Gastroesophageal sphincter (tissue), 3 donors: ENCODE data around the gene HOXB2.

Experiments used
- POLR2A ChIP-seq, 2 donors: fragments of 450-650 bp; IDR thresholded peaks; one replicate each; pipeline ENCODE4 v1.6.1; 2017; ENCODE audit warnings: antibody characterized with exemption in 2 of 2, mild to moderate bottlenecking in 2 of 2, moderate library complexity in 1 of 2
- TF ChIP-seq, protein P1 (sequence below), 4 experiments: fragments of 200-600 bp in 2 of 4; fragments of 450-650 bp in 2 of 4; sonication (generic) in 1 of 4; IDR thresholded peaks; one replicate each; pipeline ENCODE4 v1.5.1; 2017 to 2019; ENCODE audit warnings: antibody characterized with exemption in 4 of 4, mild to moderate bottlenecking in 2 of 4, moderate library complexity in 2 of 4

DNA sequence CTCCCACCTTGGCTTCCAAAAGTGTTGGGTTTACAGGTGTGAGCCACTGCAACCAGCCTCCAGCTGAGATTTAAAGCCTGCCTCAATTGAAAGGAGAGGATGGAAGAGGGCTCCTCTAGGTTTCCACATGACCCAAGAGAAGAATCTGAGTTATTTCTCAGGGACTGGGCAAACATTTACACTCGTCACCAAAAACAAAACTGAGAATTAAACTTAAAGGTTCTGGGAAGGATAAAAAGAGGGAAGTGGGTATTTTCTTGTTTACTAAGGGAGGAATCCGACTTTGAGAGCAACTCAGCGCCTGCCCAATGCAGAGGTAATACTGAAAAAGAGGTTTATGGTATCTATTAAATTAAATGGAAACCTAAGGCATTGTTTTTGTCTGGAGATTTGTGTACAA lies 27.4 kb downstream of the HOXB2 start:
- TF ChIP-seq, protein P1, sequence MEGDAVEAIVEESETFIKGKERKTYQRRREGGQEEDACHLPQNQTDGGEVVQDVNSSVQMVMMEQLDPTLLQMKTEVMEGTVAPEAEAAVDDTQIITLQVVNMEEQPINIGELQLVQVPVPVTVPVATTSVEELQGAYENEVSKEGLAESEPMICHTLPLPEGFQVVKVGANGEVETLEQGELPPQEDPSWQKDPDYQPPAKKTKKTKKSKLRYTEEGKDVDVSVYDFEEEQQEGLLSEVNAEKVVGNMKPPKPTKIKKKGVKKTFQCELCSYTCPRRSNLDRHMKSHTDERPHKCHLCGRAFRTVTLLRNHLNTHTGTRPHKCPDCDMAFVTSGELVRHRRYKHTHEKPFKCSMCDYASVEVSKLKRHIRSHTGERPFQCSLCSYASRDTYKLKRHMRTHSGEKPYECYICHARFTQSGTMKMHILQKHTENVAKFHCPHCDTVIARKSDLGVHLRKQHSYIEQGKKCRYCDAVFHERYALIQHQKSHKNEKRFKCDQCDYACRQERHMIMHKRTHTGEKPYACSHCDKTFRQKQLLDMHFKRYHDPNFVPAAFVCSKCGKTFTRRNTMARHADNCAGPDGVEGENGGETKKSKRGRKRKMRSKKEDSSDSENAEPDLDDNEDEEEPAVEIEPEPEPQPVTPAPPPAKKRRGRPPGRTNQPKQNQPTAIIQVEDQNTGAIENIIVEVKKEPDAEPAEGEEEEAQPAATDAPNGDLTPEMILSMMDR (IDR thresholded peaks at IDR 0.05): no peak
- TF ChIP-seq POLR2A (IDR thresholded peaks at IDR 0.05): no peak
